ENCODE measurements around the gene PLA2G2D. TPM values are rescaled to one million over a fixed set of nuclear protein-coding genes. Genes with fewer than 3 reads are reported as not detected.

Gene PLA2G2D
- total and polyA plus RNA-seq, 2 of the 8 experiments (the other 6 are each of a cell fraction or from before 2014, with no cell fraction given), result not detected

GRCh38 chr1:20080441-20081352, 38.6 kb downstream of the PLA2G2D start:
- H2AK5ac ChIP-seq (ENCODE audit: low read depth, low read length), result no peak overlapping the region
- no peak overlapping the region for H3K4me3 ChIP-seq (ENCODE audit: extremely low read depth in 1 of 4, insufficient read depth in 2 of 4, low read depth in 3 of 4, low read length in 4 of 4)
- H2BK15ac ChIP-seq (ENCODE audit: low read length), result no peak overlapping the region
- peak overlapping the region; percentile 36; the same call in 1 of the 2 replicates for H3K18ac ChIP-seq (ENCODE audit: extremely low read depth, low read length)
- no peak overlapping the region for H3K9ac ChIP-seq (replicated peaks in 1 of 4; ENCODE audit: extremely low read depth in 1 of 4, low read depth in 3 of 4, low read length in 3 of 4)
- H3K9me3 ChIP-seq (ENCODE audit: insufficient read depth in 2 of 2, low read depth in 1 of 2, low read length in 1 of 2), result no peaks in the 10 kb centered on the region
- no peak overlapping the region; the same call in 1 of the 2 replicates for H4K8ac ChIP-seq (ENCODE audit: extremely low read depth, insufficient read depth, low read length)
- H3K79me1 ChIP-seq (ENCODE audit: low read depth, low read length), result no peaks in the 10 kb centered on the region
- no peaks in the 10 kb centered on the region for H3K23me2 ChIP-seq (ENCODE audit: low read depth, low read length)
- no peak overlapping the region for H2BK5ac ChIP-seq (ENCODE audit: low read depth, low read length)
- no peak overlapping the region; the same call in 1 of the 2 replicates for H2AFZ ChIP-seq (ENCODE audit: low read length)
- H3K23ac ChIP-seq (ENCODE audit: insufficient read length), result no peak overlapping the region
- H3K4me1 ChIP-seq (replicated peaks in 1 of 4; ENCODE audit: control insufficient read depth in 3 of 4, insufficient read depth in 4 of 4, low read length in 3 of 4), result no peaks in the 10 kb centered on the region; a peak in 1 of 7 replicates
- H3K27me3 ChIP-seq (replicated peaks in 1 of 4; ENCODE audit: control insufficient read depth in 3 of 4, extremely low read depth in 1 of 4, insufficient read depth in 3 of 4, low read length in 3 of 4), result no peaks in the 10 kb centered on the region
- no peak overlapping the region for H2BK12ac ChIP-seq (ENCODE audit: low read depth, low read length)
- no peak overlapping the region for H3K14ac ChIP-seq (ENCODE audit: insufficient read length)
- no peaks in the 10 kb centered on the region for H3K36me3 ChIP-seq (ENCODE audit: control insufficient read depth in 2 of 4, insufficient read depth in 4 of 4, low read length in 3 of 4)
- POLR2A ChIA-PET (ENCODE audit: partially characterized antibody), result no interaction called here
- H3K4me2 ChIP-seq (ENCODE audit: insufficient read depth in 1 of 2, low read depth in 2 of 2, low read length in 2 of 2), result no peak overlapping the region
- no peak overlapping the region for H2BK120ac ChIP-seq (replicated peaks; ENCODE audit: low read depth, low read length)
- 86% methylated on average over 20 of the region's 20 CpGs; no CpG with 5 or more reads in 1 of the 2 experiments for WGBS, 2 experiments (ENCODE audit: extremely low coverage in 1 of 2, insufficient coverage in 1 of 2, insufficient read length in 1 of 2, insufficient replicate concordance in 2 of 2, low coverage in 1 of 2, low lambda C conversion rate in 2 of 2, missing lambda C conversion rate in 1 of 2)
- peak overlapping the region; percentile 22 for H4K91ac ChIP-seq (replicated peaks; ENCODE audit: insufficient read length, low read length)
- H4K20me1 ChIP-seq (replicated peaks in 1 of 2; ENCODE audit: control insufficient read depth in 1 of 2, insufficient read depth in 2 of 2, low read length in 2 of 2), result no peaks in the 10 kb centered on the region
- H3K27ac ChIP-seq (ENCODE audit: low read depth, low read length), result no peak overlapping the region
- CTCF ChIA-PET (ENCODE audit: partially characterized antibody), result interaction anchor here (1.0 to 1.8 kb wide), 3 partner anchors 16 to 85 kb away, joined by 3 to 4 read pairs (median 3); no protein-coding TSS in a partner anchor
- no peak overlapping the region for H2BK20ac ChIP-seq (ENCODE audit: low read length)
- H3K79me2 ChIP-seq (ENCODE audit: control insufficient read depth in 1 of 2, insufficient read depth in 2 of 2, low read length in 2 of 2), result no peaks in the 10 kb centered on the region
- H3K4ac ChIP-seq (replicated peaks; ENCODE audit: insufficient read length, low read depth, low read length), result no peak overlapping the region
- H3K56ac ChIP-seq (replicated peaks; ENCODE audit: insufficient read length, low read depth, low read length), result no peak overlapping the region
- no peak for FAIRE-seq
- DNase-seq (ENCODE audit: low read depth in 1 of 2, low spot score in 2 of 2), result no peak
- H4K5ac ChIP-seq (ENCODE audit: insufficient read length, low read depth, low read length), result no peak overlapping the region
- no peak for TF ChIP-seq JUN (IDR thresholded peaks at IDR 0.05; ENCODE audit: low read depth, low read length)
- no peak for TF ChIP-seq KDM4A (IDR thresholded peaks at IDR 0.05; ENCODE audit: low read depth, low read length, severe bottlenecking)
- no peak for TF ChIP-seq CREB1 (IDR thresholded peaks at IDR 0.05)
- no peak for TF ChIP-seq KDM5A (IDR thresholded peaks at IDR 0.05; ENCODE audit: low read length)
- TF ChIP-seq EGR1 (IDR thresholded peaks at IDR 0.05; ENCODE audit: borderline replicate concordance, low read depth, low read length), result no peak
- TF ChIP-seq CTBP2 (IDR thresholded peaks at IDR 0.05; ENCODE audit: borderline replicate concordance, insufficient read depth, insufficient read length, low read length), result no peak
- no peak for TF ChIP-seq TEAD4 (IDR thresholded peaks at IDR 0.05; ENCODE audit: low read depth, low read length)
- no peak for TF ChIP-seq SP1 (IDR thresholded peaks at IDR 0.05; ENCODE audit: low read depth, low read length)
- TF ChIP-seq TCF12 (IDR thresholded peaks at IDR 0.05; ENCODE audit: low read depth, low read length), result no peak
- TF ChIP-seq SAP30 (IDR thresholded peaks at IDR 0.05; ENCODE audit: insufficient read depth, insufficient replicate concordance, low read length), result no peak
- no peak for TF ChIP-seq SUZ12 (IDR thresholded peaks at IDR 0.05; ENCODE audit: low read length)
- TF ChIP-seq BRCA1 (IDR thresholded peaks at IDR 0.05; ENCODE audit: low read depth, low read length), result no peak
- TF ChIP-seq KDM1A (IDR thresholded peaks at IDR 0.05; ENCODE audit: borderline replicate concordance, low read length), result no peak
